ENCODE data around the gene ADGRL3.

The ADGRL3 gene

GRCh38 chr4:61443813-61444510 lies 243.8 kb downstream of the ADGRL3 start:
- TF ChIP-seq CTCF (IDR thresholded peaks at IDR 0.05; ENCODE audit: low read depth, low read length) = no peak
- in situ Hi-C loops (cut with HindIII; ENCODE audit: low sequenced_read_pairs) = no loop called here
- DNase-seq (ENCODE audit: low read depth, low spot score) = peak; percentile 60
- H3K4me3 ChIP-seq (ENCODE audit: low read depth, low read length) = no peak overlapping the region

GRCh38 chr4:61445374-61446063 lies 245.4 kb downstream of the ADGRL3 start:
- in situ Hi-C loops (cut with HindIII; ENCODE audit: low sequenced_read_pairs) = no loop called here
- DNase-seq (ENCODE audit: low read depth, low spot score) = no peak
- no peak for TF ChIP-seq CTCF (IDR thresholded peaks at IDR 0.05; ENCODE audit: low read depth, low read length)
- H3K4me3 ChIP-seq (ENCODE audit: low read depth, low read length) = no peak overlapping the region

GRCh38 chr4:61446941-61447340 lies 246.8 kb downstream of the ADGRL3 start:
- no peak for TF ChIP-seq CTCF (IDR thresholded peaks at IDR 0.05; ENCODE audit: low read depth, low read length)
- no peak for DNase-seq (ENCODE audit: low read depth, low spot score)
- in situ Hi-C loops (cut with HindIII; ENCODE audit: low sequenced_read_pairs) = no loop called here
- no peak overlapping the region for H3K4me3 ChIP-seq (ENCODE audit: low read depth, low read length)

GRCh38 chr4:61447918-61448317 lies 247.8 kb downstream of the ADGRL3 start:
- no peak for DNase-seq (ENCODE audit: low read depth, low spot score)
- no peak for TF ChIP-seq CTCF (IDR thresholded peaks at IDR 0.05; ENCODE audit: low read depth, low read length)
- in situ Hi-C loops (cut with HindIII; ENCODE audit: low sequenced_read_pairs) = no loop called here
- H3K4me3 ChIP-seq (ENCODE audit: low read depth, low read length) = no peak overlapping the region

GRCh38 chr4:61451935-61452334 lies 251.8 kb downstream of the ADGRL3 start:
- DNase-seq (ENCODE audit: low read depth, low spot score) = no peak
- no peak for TF ChIP-seq CTCF (IDR thresholded peaks at IDR 0.05; ENCODE audit: low read depth, low read length)
- no peak overlapping the region for H3K4me3 ChIP-seq (ENCODE audit: low read depth, low read length)
- in situ Hi-C loops (cut with HindIII; ENCODE audit: low sequenced_read_pairs) = no loop called here

GRCh38 chr4:61461956-61462355 lies 261.8 kb downstream of the ADGRL3 start:
- in situ Hi-C loops (cut with HindIII; ENCODE audit: low sequenced_read_pairs) = no loop called here
- no peak for TF ChIP-seq CTCF (IDR thresholded peaks at IDR 0.05; ENCODE audit: low read depth, low read length)
- no peak for DNase-seq (ENCODE audit: low read depth, low spot score)
- H3K4me3 ChIP-seq (ENCODE audit: low read depth, low read length) = no peak overlapping the region
